Type B pancreatic cell (in vitro differentiated cells): ENCODE data around the gene ELOVL2. TPM values are rescaled to one million over a fixed set of nuclear protein-coding genes. Genes with fewer than 3 reads are reported as not detected.

Experiments used
- DNase-seq: peaks from one replicate; pipeline ENCODE4 v3.0.0; 2021; ENCODE audit warnings: mixed read lengths; ENCODE audit not compliant: unreplicated experiment; ENCODE audit errors: extremely low spot score
- H3K27ac Mint-ChIP-seq: 2 replicates; pipeline ENCODE4 v1.8.0; 2021; ENCODE audit warnings: mild to moderate bottlenecking, mixed read lengths
- H3K27me3 Mint-ChIP-seq: 2 replicates; pipeline ENCODE4 v1.8.0; 2021; ENCODE audit warnings: mixed read lengths
- H3K36me3 Mint-ChIP-seq: 2 replicates; pipeline ENCODE4 v1.8.0; 2021; ENCODE audit warnings: mixed read lengths
- H3K4me1 Mint-ChIP-seq: one replicate; pipeline ENCODE4 v1.8.0; 2021; ENCODE audit warnings: mixed read lengths; ENCODE audit not compliant: unreplicated experiment
- H3K4me3 Mint-ChIP-seq: 2 replicates; pipeline ENCODE4 v1.8.0; 2021; ENCODE audit warnings: mild to moderate bottlenecking, mixed read lengths
- H3K9me3 Mint-ChIP-seq: 2 replicates; pipeline ENCODE4 v1.8.0; 2021; ENCODE audit warnings: mixed read lengths
- total RNA-seq: library from RNA; stranded (reverse); gene quantifications from 2 replicates; pipeline ENCODE4 v1.2.1, GENCODE V29; 2021; ENCODE audit warnings: low replicate concordance
- TF ChIP-seq, protein P1 (sequence below): fragments of 200-600 bp; sonication (generic); conservative IDR thresholded peaks from 2 replicates; pipeline ENCODE4 v1.5.0; 2021; ENCODE audit warnings: antibody characterized with exemption, mild to moderate bottlenecking

ELOVL2 gene
- total RNA-seq, 1 donor from 2014 or later = 3.8 TPM

DNA sequence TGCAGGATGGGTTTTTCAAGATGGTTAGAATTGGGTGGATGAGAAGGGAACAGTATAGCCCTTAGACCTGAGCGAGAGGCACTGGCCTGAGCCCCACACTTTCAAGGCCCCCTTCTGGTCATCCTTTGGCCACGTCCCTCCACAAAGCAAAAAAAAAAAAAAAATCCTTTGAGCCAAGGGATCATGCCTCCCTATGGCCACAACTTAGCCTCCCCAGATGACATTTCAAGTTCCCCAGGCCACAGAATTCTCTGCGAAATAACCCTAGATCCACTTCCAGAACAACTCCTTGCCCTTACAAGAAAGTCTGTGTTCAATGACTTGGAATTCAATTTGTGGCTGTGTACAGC, 30.4 kb downstream of the ELOVL2 start:
- H3K36me3 Mint-ChIP-seq = no peaks in the 10 kb centered on the region
- H3K4me3 Mint-ChIP-seq = no peak overlapping the region
- peaks cover 14% of the 10 kb centered on the region for H3K4me1 Mint-ChIP-seq
- peaks cover 5% of the 10 kb centered on the region for H3K27me3 Mint-ChIP-seq
- no peak for DNase-seq
- H3K9me3 Mint-ChIP-seq = no peaks in the 10 kb centered on the region
- TF ChIP-seq, protein P1, sequence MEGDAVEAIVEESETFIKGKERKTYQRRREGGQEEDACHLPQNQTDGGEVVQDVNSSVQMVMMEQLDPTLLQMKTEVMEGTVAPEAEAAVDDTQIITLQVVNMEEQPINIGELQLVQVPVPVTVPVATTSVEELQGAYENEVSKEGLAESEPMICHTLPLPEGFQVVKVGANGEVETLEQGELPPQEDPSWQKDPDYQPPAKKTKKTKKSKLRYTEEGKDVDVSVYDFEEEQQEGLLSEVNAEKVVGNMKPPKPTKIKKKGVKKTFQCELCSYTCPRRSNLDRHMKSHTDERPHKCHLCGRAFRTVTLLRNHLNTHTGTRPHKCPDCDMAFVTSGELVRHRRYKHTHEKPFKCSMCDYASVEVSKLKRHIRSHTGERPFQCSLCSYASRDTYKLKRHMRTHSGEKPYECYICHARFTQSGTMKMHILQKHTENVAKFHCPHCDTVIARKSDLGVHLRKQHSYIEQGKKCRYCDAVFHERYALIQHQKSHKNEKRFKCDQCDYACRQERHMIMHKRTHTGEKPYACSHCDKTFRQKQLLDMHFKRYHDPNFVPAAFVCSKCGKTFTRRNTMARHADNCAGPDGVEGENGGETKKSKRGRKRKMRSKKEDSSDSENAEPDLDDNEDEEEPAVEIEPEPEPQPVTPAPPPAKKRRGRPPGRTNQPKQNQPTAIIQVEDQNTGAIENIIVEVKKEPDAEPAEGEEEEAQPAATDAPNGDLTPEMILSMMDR = no peak
- no peak overlapping the region for H3K27ac Mint-ChIP-seq

DNA sequence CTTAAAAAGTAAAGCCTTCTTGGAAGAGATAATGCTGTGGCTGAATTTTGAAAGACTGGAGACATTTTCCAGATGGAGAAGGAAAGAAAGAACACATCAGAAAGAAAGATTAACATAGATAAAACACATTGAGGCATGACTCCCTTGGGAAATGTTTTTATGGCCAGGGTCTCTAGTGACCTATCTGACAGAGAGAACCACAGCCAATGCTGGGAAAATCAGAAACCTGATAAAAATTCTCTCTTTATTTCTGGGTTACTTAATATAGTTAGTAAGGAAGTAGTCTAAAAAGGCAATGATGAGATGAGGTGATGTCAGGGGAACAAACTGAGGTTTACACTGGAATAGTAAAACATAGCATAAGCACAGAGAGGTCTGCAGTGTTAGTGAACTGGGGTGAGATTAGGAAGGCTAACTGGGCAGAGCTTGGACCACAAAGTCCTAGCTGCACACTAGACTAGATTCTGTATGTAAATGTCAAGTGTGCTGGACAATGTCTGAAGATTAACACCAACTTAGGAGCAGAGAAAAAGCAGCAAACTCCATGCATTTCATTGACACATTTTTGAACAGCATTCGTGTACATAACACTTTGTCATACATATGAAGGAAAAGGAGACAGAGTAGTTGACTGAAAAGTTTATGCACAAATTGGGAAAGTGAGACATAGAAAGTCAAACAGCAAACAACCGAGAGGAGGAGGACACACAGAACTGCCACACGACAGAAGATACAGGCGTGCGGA, 31.0 kb downstream of the ELOVL2 start:
- Mint-ChIP-seq H3K4me1 (peaks cover 14% of the 10 kb centered on the region), H3K27me3 (peaks cover 5% of the 10 kb centered on the region), H3K4me3 (no peak overlapping the region), H3K36me3 (no peaks in the 10 kb centered on the region), H3K27ac (no peak overlapping the region), H3K9me3 (no peaks in the 10 kb centered on the region)
- no peak for DNase-seq
- TF ChIP-seq, protein P1 = no peak

DNA sequence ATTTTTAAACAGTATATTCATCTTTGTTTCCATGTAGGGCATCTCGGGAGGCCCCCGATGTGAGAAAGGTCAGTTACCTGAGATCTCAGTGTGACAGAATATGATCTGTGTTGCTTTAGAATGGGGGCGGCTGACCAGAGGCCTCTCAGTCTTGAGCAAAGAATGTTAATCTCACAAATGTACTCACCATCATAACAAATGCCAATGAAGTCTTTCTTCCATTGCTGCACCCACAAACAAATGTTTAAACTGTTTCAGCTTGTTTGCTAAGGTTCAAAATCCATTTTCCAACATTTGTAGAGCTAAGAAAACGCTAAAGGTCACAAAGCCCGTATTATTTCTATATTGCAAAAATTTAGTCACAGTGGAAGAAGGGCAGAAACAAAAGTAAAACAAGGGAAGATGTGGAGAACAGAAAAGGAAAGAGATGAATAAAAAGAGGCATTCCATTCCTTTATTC, 31.8 kb downstream of the ELOVL2 start:
- TF ChIP-seq, protein P1 = no peak
- no peak overlapping the region for H3K27ac Mint-ChIP-seq
- no peaks in the 10 kb centered on the region for H3K36me3 Mint-ChIP-seq
- DNase-seq = no peak
- H3K27me3 Mint-ChIP-seq = peaks cover 5% of the 10 kb centered on the region
- peaks cover 14% of the 10 kb centered on the region for H3K4me1 Mint-ChIP-seq
- no peak overlapping the region for H3K4me3 Mint-ChIP-seq
- H3K9me3 Mint-ChIP-seq = no peaks in the 10 kb centered on the region

DNA sequence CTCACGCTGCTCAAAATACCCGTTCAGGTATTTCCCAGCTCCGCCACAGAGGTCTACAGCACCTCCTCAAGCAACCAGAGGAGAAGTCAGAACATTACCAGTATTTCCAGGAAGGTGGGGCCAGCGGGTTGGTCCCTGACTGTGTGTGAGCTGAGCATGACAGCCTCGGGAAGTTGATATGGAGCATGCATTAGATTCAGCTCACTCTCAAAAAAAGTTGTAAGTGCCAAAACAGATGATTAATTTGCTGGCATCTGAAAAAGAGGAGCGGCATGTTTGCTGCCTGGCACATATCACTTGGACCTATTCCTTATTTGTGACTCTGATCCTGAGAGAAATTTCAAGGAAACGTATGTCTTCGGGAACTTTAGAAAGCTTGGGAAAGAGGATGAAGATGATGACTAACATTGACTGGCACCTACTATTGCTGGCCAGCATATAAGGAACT, 32.3 kb downstream of the ELOVL2 start:
- Mint-ChIP-seq H3K27me3 (peaks cover 5% of the 10 kb centered on the region), H3K9me3 (no peaks in the 10 kb centered on the region), H3K4me3 (no peak overlapping the region), H3K36me3 (no peaks in the 10 kb centered on the region), H3K27ac (no peak overlapping the region), H3K4me1 (peaks cover 14% of the 10 kb centered on the region)
- no peak for DNase-seq
- TF ChIP-seq, protein P1 = no peak

DNA sequence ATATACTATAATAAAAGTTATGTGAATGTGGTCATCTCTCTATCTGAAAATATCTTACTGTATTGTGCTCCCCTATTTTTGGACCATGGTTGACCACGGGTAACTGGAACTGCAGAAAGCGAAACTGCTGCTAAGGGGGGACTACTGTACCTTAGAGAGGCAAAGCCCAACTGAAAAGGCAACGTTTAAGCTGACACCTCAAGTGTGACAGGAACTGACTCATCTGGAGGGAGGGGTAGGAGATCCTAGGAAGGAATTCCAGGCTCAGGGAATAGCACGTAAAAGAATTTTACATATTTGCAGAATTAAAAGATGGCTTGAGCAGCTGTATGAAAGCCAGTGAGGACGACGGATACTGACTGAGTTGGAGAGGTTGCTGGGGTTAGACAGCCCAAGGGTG, 34.8 kb downstream of the ELOVL2 start:
- no peak overlapping the region for H3K27ac Mint-ChIP-seq

More for the DNA sequence above, 34.8 kb downstream of the ELOVL2 start:
- TF ChIP-seq, protein P1 = no peak
- Mint-ChIP-seq H3K4me1 (peaks cover 18% of the 10 kb centered on the region), H3K9me3 (no peaks in the 10 kb centered on the region), H3K4me3 (no peak overlapping the region), H3K27me3 (no peaks in the 10 kb centered on the region), H3K36me3 (no peaks in the 10 kb centered on the region)
- DNase-seq = no peak
